MM.1S (cell line): Measurements from ENCODE around the gene ENDOU.

Source experiments
- DNase-seq: peaks from one replicate; pipeline ENCODE4 v3.0.0-alpha.2; 2015
- H2AFZ ChIP-seq: fragments of 300-600 bp; sonication (generic); 2 replicates; pipeline ENCODE4 v1.6.0; 2016; ENCODE audit warnings: antibody characterized with exemption, low read length
- H3F3A ChIP-seq: fragments of 300-600 bp; sonication (generic); 2 replicates; pipeline ENCODE4 v1.6.1; 2016; ENCODE audit warnings: mild to moderate bottlenecking, antibody characterized with exemption, low read length, moderate library complexity, mixed read lengths; ENCODE audit not compliant: insufficient read depth
- H3K27ac ChIP-seq: fragments of 300-600 bp; sonication (generic); 2 replicates; pipeline ENCODE4 v1.5.1; 2016; ENCODE audit warnings: mild to moderate bottlenecking, low read length
- H3K27me3 ChIP-seq: fragments of 300-600 bp; sonication (generic); replicated peaks from 2 replicates; pipeline ENCODE4 v1.6.0; 2016; ENCODE audit warnings: low read length; ENCODE audit not compliant: insufficient read depth
- H3K36me3 ChIP-seq: fragments of 300-600 bp; sonication (generic); replicated peaks from 2 replicates; pipeline ENCODE4 v1.6.1; 2016; ENCODE audit warnings: mild to moderate bottlenecking, low read length, mixed read lengths; ENCODE audit not compliant: insufficient read depth
- H3K4me1 ChIP-seq: fragments of 300-600 bp; sonication (generic); 2 replicates; pipeline ENCODE4 v1.6.1; 2016; ENCODE audit warnings: low read length, mixed read lengths
- H3K4me2 ChIP-seq: fragments of 300-600 bp; sonication (generic); 2 replicates; pipeline ENCODE4 v1.6.0; 2016; ENCODE audit warnings: low read depth, low read length
- H3K4me3 ChIP-seq: fragments of 300-600 bp; sonication (generic); 2 replicates; pipeline ENCODE4 v1.5.1; 2016; ENCODE audit warnings: low read length, mixed read lengths
- H3K79me2 ChIP-seq: fragments of 300-600 bp; sonication (generic); 2 replicates; pipeline ENCODE4 v1.6.1; 2016; ENCODE audit warnings: mixed run types, low read length, mixed read lengths
- H3K9ac ChIP-seq: fragments of 300-600 bp; sonication (generic); 2 replicates; pipeline ENCODE4 v1.6.1; 2016; ENCODE audit warnings: low read length, mixed read lengths
- H3K9me2 ChIP-seq: fragments of 300-600 bp; sonication (generic); replicated peaks from 2 replicates; pipeline ENCODE4 v1.6.1; 2016; ENCODE audit warnings: mild to moderate bottlenecking, low read length, mixed read lengths; ENCODE audit not compliant: insufficient read depth
- H3K9me3 ChIP-seq: fragments of 300-600 bp; sonication (generic); replicated peaks from 2 replicates; pipeline ENCODE4 v1.6.1; 2016; ENCODE audit warnings: mild to moderate bottlenecking, low read length, mixed read lengths; ENCODE audit not compliant: insufficient read depth
- H4K20me1 ChIP-seq: fragments of 300-600 bp; sonication (generic); 2 replicates; pipeline ENCODE4 v1.6.1; 2016; ENCODE audit warnings: mild to moderate bottlenecking, low read length, moderate library complexity, mixed read lengths; ENCODE audit not compliant: insufficient read depth
- CTCF ChIP-seq: fragments of 300-600 bp; sonication (generic); IDR thresholded peaks from 2 replicates; pipeline ENCODE4 v1.5.1; 2016; ENCODE audit warnings: antibody characterized with exemption, low read length, mixed read lengths
- EZH2 ChIP-seq: fragments of 300-600 bp; sonication (generic); optimal IDR thresholded peaks from 2 replicates; pipeline ENCODE3; 2017; ENCODE audit warnings: low read depth, mild to moderate bottlenecking, antibody characterized with exemption, low read length, mixed read lengths
- EZH2phosphoT487 ChIP-seq: fragments of 300-600 bp; sonication (generic); IDR thresholded peaks from 2 replicates; pipeline ENCODE4 v1.6.1; 2018; ENCODE audit warnings: antibody characterized with exemption, low read length

The ENDOU gene

DNA sequence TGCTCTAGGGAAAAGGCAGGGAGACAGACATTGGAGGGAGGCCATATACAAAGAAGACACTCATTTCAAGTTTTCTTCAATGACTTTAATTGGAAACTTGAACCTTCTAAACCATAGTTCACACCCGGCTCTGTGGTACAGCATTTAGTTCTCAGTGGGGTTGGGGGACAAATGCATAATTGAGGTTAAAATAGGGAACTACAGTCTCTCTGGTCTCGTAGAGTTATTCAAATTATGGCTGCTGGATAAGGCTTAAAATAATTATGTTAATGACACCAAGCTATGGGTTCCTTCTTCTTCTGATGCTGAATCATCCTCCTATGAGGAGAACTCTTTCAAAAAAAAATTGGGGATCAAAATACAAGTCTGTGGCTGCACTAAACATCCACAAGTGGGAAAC, 15.6 kb downstream of the ENDOU start:
- H3K4me3 ChIP-seq = no peak overlapping the region
- H3K9me3 ChIP-seq = no peaks in the 10 kb centered on the region
- peaks cover 17% of the 10 kb centered on the region for H3K4me1 ChIP-seq
- H3K79me2 ChIP-seq = peaks cover 30% of the 10 kb centered on the region
- no peak overlapping the region for H3K4me2 ChIP-seq
- H3F3A ChIP-seq = peaks cover 11% of the 10 kb centered on the region
- no peak overlapping the region for H2AFZ ChIP-seq
- DNase-seq = no peak
- H4K20me1 ChIP-seq = no peaks in the 10 kb centered on the region
- H3K9me2 ChIP-seq = no peaks in the 10 kb centered on the region
- H3K36me3 ChIP-seq = no peaks in the 10 kb centered on the region
- no peak overlapping the region for H3K9ac ChIP-seq
- TF ChIP-seq EZH2 (no peak), CTCF (no peak), EZH2phosphoT487 (no peak)
- no peaks in the 10 kb centered on the region for H3K27me3 ChIP-seq
- H3K27ac ChIP-seq = no peak overlapping the region

DNA sequence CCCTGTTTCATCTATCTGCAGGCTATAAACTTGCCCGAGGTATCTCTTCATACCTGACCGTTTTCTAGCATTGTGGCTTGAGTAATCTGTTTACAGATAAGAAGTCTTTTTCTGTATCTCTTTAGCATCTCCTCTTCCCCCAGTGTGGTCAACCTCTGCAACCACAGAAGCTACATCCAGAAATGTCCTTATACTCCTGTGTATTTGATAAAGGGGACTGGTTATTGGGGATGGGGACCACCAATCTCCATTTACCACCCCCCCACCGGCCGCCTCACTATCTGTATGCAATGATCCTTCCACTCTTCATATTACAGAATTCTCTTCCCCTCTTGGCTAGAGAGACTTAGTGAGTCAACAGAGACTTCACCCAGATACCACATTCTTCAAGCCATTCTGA, 16.1 kb downstream of the ENDOU start:
- no peak for DNase-seq
- no peak overlapping the region for H3K4me3 ChIP-seq
- no peaks in the 10 kb centered on the region for H3K9me3 ChIP-seq
- no peaks in the 10 kb centered on the region for H3K36me3 ChIP-seq
- peaks cover 17% of the 10 kb centered on the region for H3K4me1 ChIP-seq
- no peaks in the 10 kb centered on the region for H4K20me1 ChIP-seq
- no peak overlapping the region for H2AFZ ChIP-seq
- peaks cover 11% of the 10 kb centered on the region for H3F3A ChIP-seq
- no peaks in the 10 kb centered on the region for H3K9me2 ChIP-seq
- no peak overlapping the region for H3K4me2 ChIP-seq
- TF ChIP-seq EZH2phosphoT487 (no peak), CTCF (no peak), EZH2 (no peak)
- H3K79me2 ChIP-seq = peaks cover 33% of the 10 kb centered on the region
- no peaks in the 10 kb centered on the region for H3K27me3 ChIP-seq
- no peak overlapping the region for H3K27ac ChIP-seq
- H3K9ac ChIP-seq = no peak overlapping the region

- Histone ChIP-seq H2AFZ (no peak overlapping the region), H3K9ac (peak overlapping the region; percentile 89; the same call in 1 of the 2 replicates), H3K79me2 (peaks cover 45% of the 10 kb centered on the region)
These were observed 17.3 kb downstream of the ENDOU start for GRCh38 chr12:47707905-47708543.

More at GRCh38 chr12:47707905-47708543, 17.3 kb downstream of the ENDOU start:
- H4K20me1 ChIP-seq = no peaks in the 10 kb centered on the region
- H3K9me2 ChIP-seq = no peaks in the 10 kb centered on the region
- no peak overlapping the region for H3K4me3 ChIP-seq
- H3K4me1 ChIP-seq = peaks cover 17% of the 10 kb centered on the region
- peak overlapping the region; percentile 74 for H3K4me2 ChIP-seq
- no peaks in the 10 kb centered on the region for H3K36me3 ChIP-seq
- DNase-seq = no peak
- peaks cover 11% of the 10 kb centered on the region for H3F3A ChIP-seq
- no peak for TF ChIP-seq EZH2phosphoT487
- TF ChIP-seq CTCF = no peak
- TF ChIP-seq EZH2 = no peak
- H3K27ac ChIP-seq = 0 out of 2 replicates have a peak overlapping the region, but pooled peaks have one; percentile 0
- no peaks in the 10 kb centered on the region for H3K27me3 ChIP-seq
- H3K9me3 ChIP-seq = no peaks in the 10 kb centered on the region
